Caki2 (cell line): ENCODE results near the gene PLIN5. TPM values are rescaled to one million over a fixed set of nuclear protein-coding genes. Genes with fewer than 3 reads are reported as not detected.

ENCODE experiments used
- DNase-seq: peaks from one replicate; pipeline ENCODE4 v3.0.0-alpha.2; 2015; ENCODE audit warnings: low read depth
- in situ Hi-C: cut with HindIII; loops from 2 replicates; pipeline ENCODE4 v1.10.0; 2016; ENCODE audit warnings: low sequenced_read_pairs, low pct_unique_long_range_greater_than_20kb, mixed read lengths
- total RNA-seq: library from RNA; depleted of rRNA; stranded (reverse); fragments of >200 nt; shearing (Covaris generic); gene quantifications from 2 replicates; pipeline ENCODE4 v1.2.3, GENCODE V29; 2014; ENCODE audit warnings: low replicate concordance

Gene PLIN5
- total RNA-seq, 1 experiment from 2014 or later: not detected

- no peak for DNase-seq
- in situ Hi-C loops: no loop called here
Observed at GRCh38 chr19:4501691-4502090, 33.3 kb downstream of the PLIN5 start.

- in situ Hi-C loops: no loop called here
- no peak for DNase-seq
Observed at GRCh38 chr19:4500841-4501591, 34.0 kb downstream of the PLIN5 start.

GRCh38 chr19:4499855-4500254 is 35.2 kb downstream of the PLIN5 start:
- in situ Hi-C loops: no loop called here
- DNase-seq: no peak

GRCh38 chr19:4499318-4499717 is 35.7 kb downstream of the PLIN5 start:
- in situ Hi-C loops: no loop called here
- DNase-seq: no peak

GRCh38 chr19:4498694-4499093 is 36.3 kb downstream of the PLIN5 start:
- in situ Hi-C loops: no loop called here
- no peak for DNase-seq

- in situ Hi-C loops: no loop called here
- DNase-seq: no peak
Observed at GRCh38 chr19:4497770-4498389, 37.1 kb downstream of the PLIN5 start.

- no peak for DNase-seq
- in situ Hi-C loops: no loop called here
Observed at GRCh38 chr19:4496304-4496703, 38.7 kb downstream of the PLIN5 start.

GRCh38 chr19:4495471-4495870 is 39.6 kb downstream of the PLIN5 start:
- no peak for DNase-seq
- in situ Hi-C loops: no loop called here

GRCh38 chr19:4494691-4495064 is 40.3 kb downstream of the PLIN5 start:
- in situ Hi-C loops: no loop called here

GRCh38 chr19:4493929-4494690 is 40.9 kb downstream of the PLIN5 start:
- in situ Hi-C loops: no loop called here
- DNase-seq: no peak

More at GRCh38 chr19:4494691-4495064, 40.3 kb downstream of the PLIN5 start:
- DNase-seq: no peak

GRCh38 chr19:4493104-4493928 is 41.7 kb downstream of the PLIN5 start:
- in situ Hi-C loops: no loop called here
- DNase-seq: no peak

- in situ Hi-C loops: no loop called here
- DNase-seq: no peak
Observed at GRCh38 chr19:4492337-4493103, 42.5 kb downstream of the PLIN5 start.

- in situ Hi-C loops: no loop called here
Observed at GRCh38 chr19:4491446-4491845, 43.6 kb downstream of the PLIN5 start.

GRCh38 chr19:4488496-4488895 is 46.5 kb downstream of the PLIN5 start:
- in situ Hi-C loops: no loop called here
- DNase-seq: no peak

More at GRCh38 chr19:4491446-4491845, 43.6 kb downstream of the PLIN5 start:
- DNase-seq: no peak

- DNase-seq: no peak
- in situ Hi-C loops: no loop called here
Observed at GRCh38 chr19:4487572-4487971, 47.5 kb downstream of the PLIN5 start.

- DNase-seq: no peak
- in situ Hi-C loops: no loop called here
Observed at GRCh38 chr19:4483385-4483784, 51.6 kb downstream of the PLIN5 start.

- DNase-seq: no peak
- in situ Hi-C loops: no loop called here
Observed at GRCh38 chr19:4482721-4483364, 52.2 kb downstream of the PLIN5 start.
